GM21737 (cell line): ENCODE results near the gene NSL1.

Experiments used
- ATAC-seq: cut with Tn5 transposase; IDR thresholded peaks from one replicate; pipeline ENCODE4 v1.9.1; 2021; ENCODE audit warnings: mild to moderate bottlenecking, moderate library complexity; ENCODE audit not compliant: unreplicated experiment

NSL1 gene

GRCh38 chr1:212687811-212688210 is 103.8 kb downstream of the NSL1 start:
- no peak for ATAC-seq

GRCh38 chr1:212686591-212686990 is 105.0 kb downstream of the NSL1 start:
- no peak for ATAC-seq

- no peak for ATAC-seq
These were observed 105.5 kb downstream of the NSL1 start for GRCh38 chr1:212686069-212686468.

GRCh38 chr1:212685429-212685828 is 106.1 kb downstream of the NSL1 start:
- ATAC-seq = no peak

GRCh38 chr1:212684521-212685090 is 107.0 kb downstream of the NSL1 start:
- no peak for ATAC-seq

GRCh38 chr1:212684076-212684475 is 107.5 kb downstream of the NSL1 start:
- ATAC-seq = no peak

GRCh38 chr1:212683357-212683722 is 108.2 kb downstream of the NSL1 start:
- ATAC-seq = peak; percentile 79

- ATAC-seq = no peak
These were observed 110.7 kb downstream of the NSL1 start for GRCh38 chr1:212680680-212681389.

GRCh38 chr1:212678456-212679410 is 112.8 kb downstream of the NSL1 start:
- ATAC-seq = peak; percentile 54

GRCh38 chr1:212677573-212677972 is 114.0 kb downstream of the NSL1 start:
- ATAC-seq = no peak

- no peak for ATAC-seq
These were observed 114.4 kb downstream of the NSL1 start for GRCh38 chr1:212677136-212677535.
